ENCODE data around the gene CENPP. TPM values are rescaled to one million over a fixed set of nuclear protein-coding genes. Genes with fewer than 3 reads are reported as not detected.

CENPP gene
- total RNA-seq, 4 donors from 2014 or later, result 0.37 to 7.1 (median 3.2) TPM

DNA sequence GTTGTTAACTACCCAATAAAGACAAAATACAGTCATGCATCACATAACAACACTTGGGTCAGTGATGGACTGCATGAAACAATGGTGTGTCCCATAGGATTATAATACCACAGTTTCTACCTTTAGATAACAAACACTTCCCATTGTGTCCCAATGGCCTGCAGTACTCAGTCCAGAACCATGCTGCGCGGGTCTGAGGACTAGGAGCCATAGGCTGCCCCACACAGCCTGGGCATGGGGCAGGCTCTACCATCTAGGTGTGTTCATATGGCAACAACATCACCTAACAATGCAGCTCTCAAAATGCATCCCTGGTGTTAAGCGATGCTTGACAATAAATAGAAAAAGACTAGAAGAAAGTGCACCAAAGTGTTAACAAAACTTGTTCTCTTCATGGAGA is 337.4 kb downstream of the CENPP start:
- 99 to 100% methylated on average over 3 of the region's 3 CpGs for WGBS, 2 donors (ENCODE audit: low coverage in 1 of 2)

GRCh38 chr9:92663951-92664350 is 338.2 kb downstream of the CENPP start:
- no peaks in the 10 kb centered on the region for H3K27me3 ChIP-seq
- no peak overlapping the region for H3K4me3 ChIP-seq
- intact Hi-C loops (cut with DNase I; ENCODE audit: low total_unique reads), result no loop called here
- DNase-seq, result no peak
- no peak for TF ChIP-seq CTCF (IDR thresholded peaks at IDR 0.05)
- TF ChIP-seq EP300 (IDR thresholded peaks at IDR 0.05; ENCODE audit: low read depth), result no peak
- no peak for TF ChIP-seq POLR2A (IDR thresholded peaks at IDR 0.05)
- TF ChIP-seq POLR2AphosphoS5 (IDR thresholded peaks at IDR 0.05), result no peak
- in situ Hi-C loops (cut with MboI; ENCODE audit: low pct_ligation_motif_present in 1 of 4, low pct_unique_long_range_greater_than_20kb in 1 of 4, low sequenced_read_pairs in 3 of 4), result no loop called here
- 80 to 95% methylated on average over 2 to 9 of the region's 10 CpGs for WGBS, 2 donors (ENCODE audit: low coverage in 1 of 2)
- no peak overlapping the region for H3K27ac ChIP-seq
- H3K36me3 ChIP-seq, result no peaks in the 10 kb centered on the region
- peaks cover 0 to 7% (median 3%) of the 10 kb centered on the region in 4 donors for H3K4me1 ChIP-seq
- no peaks in the 10 kb centered on the region for H3K9me3 ChIP-seq

More for the DNA sequence above, 337.4 kb downstream of the CENPP start:
- Histone ChIP-seq H3K4me3 (no peak overlapping the region), H3K27ac (no peak overlapping the region), H3K9me3 (no peaks in the 10 kb centered on the region), H3K27me3 (no peaks in the 10 kb centered on the region), H3K4me1 (no peaks in the 10 kb centered on the region), H3K36me3 (no peaks in the 10 kb centered on the region)
- TF ChIP-seq EP300 (IDR thresholded peaks at IDR 0.05; ENCODE audit: low read depth) (no peak), POLR2A (IDR thresholded peaks at IDR 0.05) (no peak), POLR2AphosphoS5 (IDR thresholded peaks at IDR 0.05) (no peak), CTCF (IDR thresholded peaks at IDR 0.05) (no peak)
- in situ Hi-C loops (cut with MboI; ENCODE audit: low pct_ligation_motif_present in 1 of 4, low pct_unique_long_range_greater_than_20kb in 1 of 4, low sequenced_read_pairs in 3 of 4), result no loop called here
- intact Hi-C loops (cut with DNase I; ENCODE audit: low total_unique reads), result no loop called here
- DNase-seq, result no peak

DNA sequence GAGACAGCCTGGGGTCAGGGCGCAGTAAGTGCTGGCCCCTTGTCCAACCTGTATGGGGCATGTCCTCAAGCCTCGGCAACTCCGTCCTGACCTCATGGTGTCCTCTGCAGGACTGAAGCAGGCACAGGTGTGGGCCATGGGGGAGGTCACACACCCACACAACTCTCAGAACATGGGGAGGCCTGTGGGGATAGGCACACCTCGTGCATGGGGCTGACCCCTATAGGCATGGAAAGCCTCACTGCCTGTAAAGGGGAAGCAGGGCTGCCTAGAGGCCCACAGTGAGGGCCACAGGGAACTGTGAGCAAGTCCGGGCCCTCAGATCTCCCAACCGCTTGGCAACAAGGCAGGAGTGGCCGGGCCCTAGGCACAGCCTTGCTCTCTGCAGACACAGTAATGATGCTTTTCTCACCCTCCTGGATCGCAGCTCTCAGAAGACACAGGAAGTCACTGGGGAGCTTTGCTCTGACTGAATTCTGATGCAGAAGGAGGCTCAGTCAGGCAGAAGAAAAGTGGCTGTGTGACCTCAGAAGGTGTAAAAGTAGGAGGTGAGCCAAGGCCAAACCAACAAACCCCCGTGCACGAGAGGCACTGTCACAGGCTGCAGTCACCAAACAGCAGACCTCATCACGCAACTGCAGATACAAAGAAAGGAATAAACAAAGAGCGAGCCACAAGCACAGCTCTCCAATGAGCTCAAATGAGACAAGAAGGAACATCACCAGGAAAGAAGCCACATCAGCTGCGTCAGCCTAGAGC is 338.8 kb downstream of the CENPP start:
- Histone ChIP-seq H3K27me3 (no peaks in the 10 kb centered on the region), H3K4me3 (no peak overlapping the region), H3K27ac (no peak overlapping the region), H3K36me3 (no peaks in the 10 kb centered on the region), H3K4me1 (peaks cover 0 to 12% (median 6%) of the 10 kb centered on the region in 4 donors), H3K9me3 (no peaks in the 10 kb centered on the region)
- WGBS, 2 donors (ENCODE audit: low coverage in 1 of 2), result 50 to 83% methylated on average over 2 to 13 of the region's 13 CpGs
- no peak for TF ChIP-seq CTCF (IDR thresholded peaks at IDR 0.05)
- TF ChIP-seq POLR2A (IDR thresholded peaks at IDR 0.05), result no peak
- TF ChIP-seq POLR2AphosphoS5 (IDR thresholded peaks at IDR 0.05), result no peak
- TF ChIP-seq EP300 (IDR thresholded peaks at IDR 0.05; ENCODE audit: low read depth), result no peak
- in situ Hi-C loops (cut with MboI; ENCODE audit: low pct_ligation_motif_present in 1 of 4, low pct_unique_long_range_greater_than_20kb in 1 of 4, low sequenced_read_pairs in 3 of 4) (no loop called here), intact Hi-C loops (cut with DNase I; ENCODE audit: low total_unique reads) (no loop called here)
- no peak for DNase-seq

GRCh38 chr9:92665836-92666235 is 340.1 kb downstream of the CENPP start:
- H3K36me3 ChIP-seq, result no peaks in the 10 kb centered on the region
- H3K4me3 ChIP-seq, result no peak overlapping the region
- 91 to 100% methylated on average over 1 to 3 of the region's 3 CpGs for WGBS, 2 donors (ENCODE audit: low coverage in 1 of 2)
- peaks cover 0 to 16% (median 7%) of the 10 kb centered on the region in 4 donors for H3K4me1 ChIP-seq
- no peak overlapping the region for H3K27ac ChIP-seq
- intact Hi-C loops (cut with DNase I; ENCODE audit: low total_unique reads), result no loop called here
- H3K9me3 ChIP-seq, result no peaks in the 10 kb centered on the region
- in situ Hi-C loops (cut with MboI; ENCODE audit: low pct_ligation_motif_present in 1 of 4, low pct_unique_long_range_greater_than_20kb in 1 of 4, low sequenced_read_pairs in 3 of 4), result no loop called here
- no peak for TF ChIP-seq EP300 (IDR thresholded peaks at IDR 0.05; ENCODE audit: low read depth)
- no peak for TF ChIP-seq POLR2AphosphoS5 (IDR thresholded peaks at IDR 0.05)
- no peak for TF ChIP-seq CTCF (IDR thresholded peaks at IDR 0.05)
- no peak for TF ChIP-seq POLR2A (IDR thresholded peaks at IDR 0.05)
- H3K27me3 ChIP-seq, result no peaks in the 10 kb centered on the region
- DNase-seq, result no peak

All from transverse colon (tissue), 4 donors.